GF-D8 (cell line): Measurements from ENCODE around the gene ZNF652.
A peak's percentile ranks its signal among the peaks of the same experiment; 100 is the strongest.
"Not testable (repeated sequence)": the region's sequence is repeated elsewhere in the genome, so short reads cannot be mapped to it uniquely, and the experiment has no call there.

ENCODE experiments used
- DNase-seq: peaks from one replicate; lab custom pipeline; 2025; lab: John Stamatoyannopoulos, UW

The ZNF652 gene

GRCh38 chr17:49315551-49316257 lies 46.3 kb downstream of the ZNF652 start:
- peak; percentile 59 for DNase-seq

- no peak for DNase-seq
These were observed 49.3 kb downstream of the ZNF652 start for GRCh38 chr17:49312722-49313121.

- DNase-seq: no peak
These were observed 62.1 kb downstream of the ZNF652 start for GRCh38 chr17:49299996-49300395.

GRCh38 chr17:49298371-49298976 lies 63.6 kb downstream of the ZNF652 start:
- no peak for DNase-seq

GRCh38 chr17:49297141-49297540 lies 64.9 kb downstream of the ZNF652 start:
- DNase-seq: no peak

GRCh38 chr17:49294122-49294521 lies 67.9 kb downstream of the ZNF652 start:
- DNase-seq: no peak

GRCh38 chr17:49292901-49293300 lies 69.1 kb downstream of the ZNF652 start:
- no peak for DNase-seq

- no peak for DNase-seq
These were observed 70.1 kb downstream of the ZNF652 start for GRCh38 chr17:49291929-49292328.

GRCh38 chr17:49290690-49291359 lies 71.2 kb downstream of the ZNF652 start:
- no peak for DNase-seq

- DNase-seq: no peak
These were observed 73.7 kb downstream of the ZNF652 start for GRCh38 chr17:49288388-49288787.

- no peak for DNase-seq
These were observed 74.6 kb downstream of the ZNF652 start for GRCh38 chr17:49287481-49287880.

GRCh38 chr17:49286261-49286973 lies 75.6 kb downstream of the ZNF652 start:
- not testable (repeated sequence) for DNase-seq

GRCh38 chr17:49285716-49286115 lies 76.3 kb downstream of the ZNF652 start:
- DNase-seq: no peak

GRCh38 chr17:49280918-49281317 lies 81.1 kb downstream of the ZNF652 start:
- no peak for DNase-seq

GRCh38 chr17:49280061-49280460 lies 82.0 kb downstream of the ZNF652 start:
- DNase-seq: no peak

- DNase-seq: not testable (repeated sequence)
These were observed 82.6 kb downstream of the ZNF652 start for GRCh38 chr17:49279263-49280015.

GRCh38 chr17:49278076-49278475 lies 84.0 kb downstream of the ZNF652 start:
- no peak for DNase-seq

- no peak for DNase-seq
These were observed 84.4 kb downstream of the ZNF652 start for GRCh38 chr17:49277638-49278037.

GRCh38 chr17:49275981-49276380 lies 86.1 kb downstream of the ZNF652 start:
- not testable (repeated sequence) for DNase-seq

- DNase-seq: no peak
These were observed 92.7 kb downstream of the ZNF652 start for GRCh38 chr17:49269356-49269755.

- no peak for DNase-seq
These were observed 94.1 kb downstream of the ZNF652 start for GRCh38 chr17:49267912-49268311.

GRCh38 chr17:49266233-49266632 lies 95.8 kb downstream of the ZNF652 start:
- no peak for DNase-seq
